Measurements from ENCODE around the gene BRD2.

The BRD2 gene

GRCh38 chr6:32983964-32984621, 15.7 kb downstream of the BRD2 start:
- H3K27me3 ChIP-seq: no peaks in the 10 kb centered on the region
- H3K9me3 ChIP-seq: no peaks in the 10 kb centered on the region
- peaks cover 34% of the 10 kb centered on the region for H3K36me3 ChIP-seq
- H3K4me1 ChIP-seq (ENCODE audit: control insufficient read depth in 1 of 2, insufficient read depth in 1 of 2, low read depth in 1 of 2, low read length in 1 of 2): no peaks in the 10 kb centered on the region
- H3K27ac ChIP-seq: no peak overlapping the region
- TF ChIP-seq CTCF (IDR thresholded peaks at IDR 0.05): no peak
- no peak overlapping the region for H3K4me3 ChIP-seq (ENCODE audit: low read depth in 1 of 2, low read length in 1 of 2)

- Histone ChIP-seq H3K36me3 (peaks cover 27% of the 10 kb centered on the region), H3K27me3 (no peaks in the 10 kb centered on the region), H3K9me3 (no peaks in the 10 kb centered on the region), H3K4me1 (ENCODE audit: control insufficient read depth in 1 of 2, insufficient read depth in 1 of 2, low read depth in 1 of 2, low read length in 1 of 2) (no peaks in the 10 kb centered on the region), H3K27ac (no peak overlapping the region), H3K4me3 (ENCODE audit: low read depth in 1 of 2, low read length in 1 of 2) (no peak overlapping the region)
- peak; percentile 75 for TF ChIP-seq CTCF (IDR thresholded peaks at IDR 0.05)
Measured at GRCh38 chr6:32984622-32985389, 16.4 kb downstream of the BRD2 start.

- no peaks in the 10 kb centered on the region for H3K4me1 ChIP-seq (ENCODE audit: control insufficient read depth in 1 of 2, insufficient read depth in 1 of 2, low read depth in 1 of 2, low read length in 1 of 2)
- no peaks in the 10 kb centered on the region for H3K36me3 ChIP-seq
- H3K27ac ChIP-seq: no peak overlapping the region
- peaks cover 7% of the 10 kb centered on the region for H3K27me3 ChIP-seq
- H3K9me3 ChIP-seq: no peaks in the 10 kb centered on the region
- no peak for TF ChIP-seq CTCF (IDR thresholded peaks at IDR 0.05)
- no peak overlapping the region for H3K4me3 ChIP-seq (ENCODE audit: low read depth in 1 of 2, low read length in 1 of 2)
Measured at GRCh38 chr6:32989368-32989767, 21.0 kb downstream of the BRD2 start.

- Histone ChIP-seq H3K27me3 (peaks cover 21% of the 10 kb centered on the region), H3K4me3 (ENCODE audit: low read depth in 1 of 2, low read length in 1 of 2) (no peak overlapping the region), H3K9me3 (no peaks in the 10 kb centered on the region), H3K27ac (no peak overlapping the region), H3K4me1 (ENCODE audit: control insufficient read depth in 1 of 2, insufficient read depth in 1 of 2, low read depth in 1 of 2, low read length in 1 of 2) (no peaks in the 10 kb centered on the region), H3K36me3 (no peaks in the 10 kb centered on the region)
- TF ChIP-seq CTCF (IDR thresholded peaks at IDR 0.05): no peak
Measured at GRCh38 chr6:32991972-32992371, 23.6 kb downstream of the BRD2 start.

GRCh38 chr6:32993363-32993973, 25.1 kb downstream of the BRD2 start:
- TF ChIP-seq CTCF (IDR thresholded peaks at IDR 0.05): no peak

More at GRCh38 chr6:32993363-32993973, 25.1 kb downstream of the BRD2 start:
- no peak overlapping the region for H3K27ac ChIP-seq
- no peak overlapping the region for H3K4me3 ChIP-seq (ENCODE audit: low read depth in 1 of 2, low read length in 1 of 2)
- H3K9me3 ChIP-seq: no peaks in the 10 kb centered on the region
- H3K27me3 ChIP-seq: peaks cover 21% of the 10 kb centered on the region
- no peaks in the 10 kb centered on the region for H3K36me3 ChIP-seq
- H3K4me1 ChIP-seq (ENCODE audit: control insufficient read depth in 1 of 2, insufficient read depth in 1 of 2, low read depth in 1 of 2, low read length in 1 of 2): no peaks in the 10 kb centered on the region
